Left forelimb (tissue), 1 donor: ENCODE results near the gene STK10.
A peak's percentile ranks its signal among the peaks of the same experiment; 100 is the strongest.

Experiments used
- DNase-seq: peaks from one replicate; pipeline ENCODE4 v3.0.0-alpha.2; 2018; ENCODE audit warnings: low spot score

STK10 gene

DNA sequence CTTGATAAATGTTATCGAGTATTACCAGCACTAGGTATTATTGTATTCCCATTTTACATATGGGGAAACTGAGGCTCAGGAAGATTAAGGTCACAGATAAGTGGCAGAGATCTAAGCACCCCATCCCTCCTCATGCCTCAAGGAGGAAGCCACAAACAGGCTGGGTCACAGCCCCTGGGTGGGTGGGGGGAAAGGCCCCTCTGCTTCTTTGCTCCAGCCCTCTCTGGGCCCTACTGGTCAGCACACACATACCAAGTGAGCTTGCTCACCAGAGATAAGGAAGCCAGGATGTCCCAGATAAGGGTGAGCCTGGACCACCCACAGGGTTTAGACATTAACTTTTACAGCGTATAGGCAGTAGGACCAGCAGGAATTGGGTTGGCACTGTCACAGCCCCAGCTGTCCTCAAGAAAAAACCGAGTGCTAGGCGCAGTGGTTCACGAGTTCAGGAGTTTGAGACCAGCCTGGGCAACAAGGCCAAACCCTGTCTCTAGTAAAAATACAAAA, 45.3 kb downstream of the STK10 start:
- no peak for DNase-seq

DNA sequence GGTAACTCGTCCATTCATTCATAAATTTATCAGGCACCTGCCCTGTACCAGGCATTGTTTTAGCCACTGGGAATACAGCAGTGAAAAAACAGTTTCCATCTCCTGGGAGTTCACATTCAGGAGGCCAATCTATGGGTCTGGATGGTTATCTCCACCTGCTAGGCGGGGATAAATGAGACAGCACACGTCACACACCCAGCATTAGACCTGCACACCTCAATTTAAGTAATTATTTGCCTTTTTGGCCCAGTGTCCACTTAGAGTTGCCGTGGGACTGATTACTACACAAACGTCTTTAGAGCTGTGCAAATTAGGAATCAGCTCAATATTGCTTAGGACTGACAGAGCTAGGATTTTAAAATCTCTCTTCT, 46.1 kb downstream of the STK10 start:
- no peak for DNase-seq

DNA sequence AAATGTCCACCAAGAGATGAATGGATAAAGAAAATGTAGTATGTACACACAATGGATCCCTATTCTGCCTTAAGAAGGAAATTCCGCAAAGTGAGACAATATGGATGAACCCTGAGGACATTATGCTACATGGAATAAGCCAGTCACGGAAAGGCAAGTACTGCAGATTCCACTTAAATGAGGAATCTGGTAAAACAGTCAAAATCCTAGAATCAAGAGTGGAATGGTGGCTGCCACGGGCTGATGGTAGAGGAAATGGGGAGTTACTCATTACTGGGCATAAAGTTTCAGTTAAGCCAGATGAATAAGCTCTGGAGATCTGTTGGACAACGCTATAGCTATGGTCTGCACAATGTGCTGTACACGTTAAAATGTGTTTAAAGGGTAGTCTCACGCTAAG, 47.2 kb downstream of the STK10 start:
- no peak for DNase-seq

DNA sequence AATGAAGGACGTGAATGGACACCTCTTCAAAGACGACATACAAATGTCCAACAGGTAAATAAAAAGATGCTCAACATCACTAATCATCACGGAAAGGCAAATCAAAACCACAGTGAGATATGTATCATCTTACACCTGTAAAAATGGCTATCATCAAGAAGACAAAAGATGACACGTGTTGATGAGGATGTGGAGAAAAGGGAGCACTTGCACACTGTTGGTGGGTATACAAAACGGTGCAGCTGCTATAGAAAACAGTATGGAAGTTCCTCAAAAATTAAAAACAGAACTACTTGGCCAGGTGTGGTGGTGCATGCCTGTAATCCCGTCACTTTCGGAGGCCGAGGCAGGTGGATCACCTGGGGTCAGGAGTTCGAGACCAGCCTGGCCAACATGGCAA, 47.9 kb downstream of the STK10 start:
- no peak for DNase-seq

DNA sequence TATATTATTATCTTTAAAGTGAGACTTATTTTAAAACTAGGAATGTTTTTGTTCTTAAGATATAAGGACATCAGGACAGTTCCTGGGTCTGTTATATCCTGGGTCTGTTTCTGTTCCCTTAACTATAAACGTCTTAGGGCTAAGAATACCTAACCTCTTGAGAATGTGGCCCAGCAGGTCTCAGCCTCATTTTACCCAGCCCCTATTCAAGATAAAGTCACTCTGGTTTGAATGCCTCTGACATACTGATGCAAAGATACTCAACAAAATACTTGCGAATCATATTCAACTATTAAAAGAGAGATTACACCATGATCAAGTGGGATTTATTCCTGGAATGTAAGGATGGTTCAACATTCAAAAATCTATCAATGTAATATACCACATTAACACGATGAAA, 51.0 kb downstream of the STK10 start:
- no peak for DNase-seq

DNA sequence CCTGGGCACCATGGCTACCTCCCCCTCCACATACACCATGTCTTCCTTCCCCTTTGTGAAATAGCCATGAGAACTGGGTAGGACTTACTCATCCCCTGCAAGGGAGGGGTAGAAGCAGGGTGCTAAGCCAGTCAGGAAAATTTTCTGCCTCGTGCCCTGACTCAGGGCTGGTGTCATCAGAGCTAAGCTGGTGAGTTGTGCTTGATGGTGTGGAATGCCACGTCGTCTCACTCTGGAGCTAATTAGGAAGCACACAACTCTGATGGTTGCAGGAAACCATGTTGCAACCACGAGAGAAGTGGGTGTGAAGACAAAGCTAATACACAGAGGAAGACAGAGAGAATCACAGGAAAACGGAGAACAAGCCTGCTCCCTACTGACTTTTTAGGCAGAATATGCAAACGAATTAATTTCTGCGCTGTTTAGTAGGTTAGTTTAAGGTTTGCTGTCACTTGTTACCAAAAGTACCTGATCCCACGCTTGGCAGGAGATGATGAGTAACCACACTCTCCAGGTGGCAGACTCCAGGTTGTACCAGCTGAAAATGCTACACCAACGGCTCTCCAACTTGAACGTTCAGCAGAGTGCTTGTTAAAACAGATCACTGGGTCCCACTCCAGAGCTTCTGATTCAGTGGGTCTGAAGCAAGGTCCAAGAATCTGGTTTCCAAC, 54.5 kb downstream of the STK10 start:
- no peak for DNase-seq

DNA sequence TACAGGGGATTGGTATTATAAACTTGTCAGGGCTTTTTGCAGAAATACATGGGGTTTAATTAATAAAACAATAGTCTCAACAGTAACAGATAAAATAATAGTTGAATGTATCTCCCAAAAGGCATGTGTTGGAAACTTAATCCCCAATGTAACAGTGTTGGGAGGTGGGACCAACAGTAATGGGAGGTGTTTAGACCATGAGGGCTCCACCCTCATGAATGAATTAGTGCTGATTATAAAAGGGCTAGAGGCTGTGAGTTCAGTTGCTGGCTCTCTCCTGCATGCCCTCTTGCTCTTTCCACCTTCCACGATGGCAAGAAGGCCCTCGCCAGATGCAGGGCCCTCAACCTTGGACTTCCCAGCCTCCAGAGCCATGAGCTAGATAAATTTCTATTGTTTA, 56.3 kb downstream of the STK10 start:
- DNase-seq = no peak

DNA sequence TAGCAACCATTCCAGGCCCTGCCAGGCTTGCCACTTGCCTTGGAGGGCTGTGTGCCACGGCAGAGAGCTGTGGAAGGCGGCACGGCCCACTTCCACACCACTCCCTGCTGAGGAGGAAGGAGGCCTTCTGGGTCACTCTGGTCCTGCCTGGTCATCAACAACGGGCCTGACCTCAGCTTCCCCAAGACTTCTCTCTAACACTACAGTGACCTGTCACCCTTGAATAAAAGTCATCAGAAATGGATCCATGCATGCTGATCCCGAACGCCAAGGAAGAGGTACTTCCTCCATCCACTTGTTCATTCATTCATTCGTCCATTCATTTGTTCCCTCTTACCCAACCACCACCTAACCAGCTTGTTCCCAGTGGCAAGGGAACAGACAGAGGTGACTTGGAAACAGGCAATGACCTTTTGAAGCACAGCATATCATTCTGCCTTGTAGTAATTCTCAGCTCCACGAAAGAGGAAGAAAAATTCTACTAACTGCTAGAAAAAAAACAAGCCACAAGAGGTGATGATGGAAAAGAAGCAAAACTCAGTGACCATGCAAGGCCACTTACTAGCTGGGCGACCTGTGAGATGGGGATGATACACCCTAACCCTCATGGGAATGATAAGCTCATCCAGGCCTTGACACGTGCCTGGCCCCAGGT, 58.6 kb downstream of the STK10 start:
- no peak for DNase-seq

DNA sequence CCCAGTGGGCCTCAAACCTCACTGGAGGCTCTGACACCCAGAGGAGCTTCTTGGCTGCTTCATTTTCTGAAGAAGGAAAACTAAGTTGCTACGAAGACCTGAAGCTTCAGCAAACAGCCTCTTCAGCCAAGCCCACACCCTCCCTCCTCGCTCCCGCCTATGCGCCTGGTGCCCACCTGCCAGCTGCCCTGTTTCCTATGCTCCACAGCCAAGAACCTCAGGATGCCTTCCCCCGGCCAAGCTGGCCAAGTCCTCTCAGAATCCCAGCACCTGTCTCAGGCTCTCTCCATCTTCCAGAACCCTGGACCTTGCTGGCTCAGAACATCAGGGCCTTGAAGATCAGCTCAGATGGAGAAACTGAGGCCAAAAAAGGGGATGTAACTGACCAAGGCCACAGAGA, 60.4 kb downstream of the STK10 start:
- no peak for DNase-seq

DNA sequence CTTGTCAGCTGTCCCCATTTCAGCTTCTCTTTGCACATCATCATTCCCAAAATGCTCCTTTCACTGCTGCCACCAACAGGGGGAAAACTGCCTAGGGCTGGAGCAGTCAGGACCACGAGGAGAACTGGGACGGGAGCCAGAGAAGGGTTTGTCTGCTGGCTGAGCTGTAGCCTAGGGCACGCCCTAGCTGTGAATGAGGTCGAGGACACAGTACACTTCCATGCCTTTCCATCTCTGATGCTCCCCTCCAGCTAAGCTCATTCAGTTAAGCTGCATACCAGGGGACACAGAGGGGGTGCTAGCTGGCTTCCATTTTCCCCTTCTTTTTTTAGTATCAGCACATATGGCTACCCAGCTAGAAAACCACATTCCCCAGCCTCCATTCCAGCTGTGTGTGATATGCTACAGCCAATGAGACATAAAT, 64.7 kb downstream of the STK10 start:
- DNase-seq = peak; percentile 83

DNA sequence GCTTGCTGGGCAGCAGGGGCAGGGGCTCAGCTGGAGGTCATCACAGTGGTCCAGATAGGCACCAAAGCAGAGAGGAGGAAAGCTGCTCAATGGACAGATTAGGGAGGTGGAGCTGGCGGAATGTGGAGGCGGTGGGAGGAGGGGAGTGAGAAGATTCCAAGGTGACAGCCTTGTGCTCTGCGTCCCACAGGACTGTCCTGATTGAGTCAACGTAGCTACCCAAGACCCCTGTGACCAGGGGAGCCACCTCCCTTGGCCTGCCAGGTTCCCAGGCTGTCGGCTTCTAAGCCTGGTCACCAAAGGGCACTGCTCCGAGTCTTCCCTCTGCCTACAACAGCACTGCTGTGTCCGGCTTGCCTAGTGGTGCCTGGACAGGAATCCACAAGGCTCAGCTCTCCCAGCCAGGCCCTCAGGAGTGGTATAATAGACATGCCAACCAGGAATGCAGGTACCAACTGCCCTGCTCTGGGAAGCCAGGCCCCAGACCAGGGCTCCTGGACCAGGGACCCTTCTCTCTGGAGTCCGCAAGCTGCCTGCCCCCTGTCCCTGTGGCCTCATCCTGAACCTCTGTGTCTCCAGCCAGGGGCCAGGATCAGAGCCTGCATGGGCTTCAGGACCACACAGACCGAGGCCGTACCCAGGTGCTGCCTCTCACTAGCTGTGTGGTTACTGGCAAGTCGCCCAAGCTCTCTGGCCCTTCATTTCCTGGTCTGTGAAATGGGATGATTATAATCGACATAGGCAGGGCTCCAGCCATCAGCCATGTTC, 67.9 kb downstream of the STK10 start:
- no peak for DNase-seq

DNA sequence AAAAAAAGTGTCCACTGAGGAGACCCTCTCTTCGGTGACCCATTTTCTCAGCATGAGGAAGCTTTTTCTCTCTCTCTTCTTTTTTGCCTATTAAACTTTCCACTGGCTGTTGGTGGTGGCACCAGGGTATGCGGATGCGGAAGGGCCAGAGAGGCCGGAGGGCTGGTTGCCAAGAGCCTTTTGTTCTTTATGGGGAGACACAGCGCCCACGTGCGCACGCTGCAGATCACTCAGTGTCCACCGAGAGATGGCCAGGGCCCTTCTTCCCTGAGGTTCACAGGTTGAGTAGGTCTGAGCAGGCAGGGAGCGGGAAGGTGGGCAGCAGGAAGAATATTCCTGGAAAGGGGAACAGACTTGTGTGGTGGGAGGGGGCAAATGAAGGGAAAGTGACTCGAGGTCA, 69.1 kb downstream of the STK10 start:
- no peak for DNase-seq

DNA sequence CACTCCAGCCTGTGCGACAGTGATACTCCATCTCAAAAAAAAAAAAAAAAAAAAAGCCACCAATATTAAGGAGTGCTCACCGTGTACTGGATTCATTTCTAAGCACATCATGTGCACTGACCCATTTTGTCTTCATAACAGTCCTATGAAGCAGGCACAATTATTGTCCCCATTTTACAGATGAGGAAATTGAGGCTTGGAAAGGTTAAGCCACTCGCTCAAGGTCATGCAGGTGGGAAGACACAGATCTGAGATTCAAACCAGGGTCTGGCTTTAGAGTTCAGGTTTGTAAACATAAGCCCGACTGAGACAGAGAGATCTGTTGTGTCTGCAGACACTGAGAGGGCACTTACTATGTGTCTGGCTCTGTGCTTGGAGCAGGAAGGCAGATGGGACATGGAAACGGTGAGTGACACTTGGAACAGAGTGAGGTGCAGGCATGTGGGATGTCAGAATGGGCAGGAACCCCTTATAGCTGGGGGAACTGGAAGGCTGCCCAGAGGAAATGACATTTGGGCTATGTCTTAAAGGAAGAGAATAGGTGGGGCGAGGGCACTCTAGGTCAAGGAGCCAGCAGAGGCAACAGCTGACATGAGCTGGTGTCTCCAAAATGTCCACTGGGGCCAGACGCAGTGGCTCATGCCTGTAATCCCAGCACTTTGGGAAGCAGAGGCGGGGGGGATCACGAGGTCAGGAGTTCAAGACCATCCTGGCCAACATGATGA, 69.9 kb downstream of the STK10 start:
- DNase-seq = no peak

DNA sequence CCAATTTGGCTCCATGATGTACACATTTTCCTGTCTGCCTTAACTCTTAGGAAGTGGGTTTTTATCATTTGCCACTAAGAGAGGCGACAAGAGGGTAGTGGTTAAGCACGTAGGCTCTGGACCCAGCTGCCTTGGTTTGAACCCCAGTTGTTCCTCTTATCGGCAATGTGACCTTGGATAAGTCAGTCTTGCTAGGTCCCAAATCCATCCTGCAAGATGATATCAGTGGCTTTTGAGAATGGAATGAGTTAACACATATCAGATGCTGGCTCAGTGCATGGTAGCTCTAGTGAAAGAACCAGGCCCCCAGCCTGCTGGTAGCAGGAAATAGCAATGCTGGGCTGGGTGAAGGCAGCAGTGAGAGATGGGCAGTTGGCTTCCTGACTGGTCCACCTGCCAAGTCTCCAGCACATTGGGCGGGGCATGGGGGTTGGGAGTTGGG, 72.5 kb downstream of the STK10 start:
- no peak for DNase-seq

DNA sequence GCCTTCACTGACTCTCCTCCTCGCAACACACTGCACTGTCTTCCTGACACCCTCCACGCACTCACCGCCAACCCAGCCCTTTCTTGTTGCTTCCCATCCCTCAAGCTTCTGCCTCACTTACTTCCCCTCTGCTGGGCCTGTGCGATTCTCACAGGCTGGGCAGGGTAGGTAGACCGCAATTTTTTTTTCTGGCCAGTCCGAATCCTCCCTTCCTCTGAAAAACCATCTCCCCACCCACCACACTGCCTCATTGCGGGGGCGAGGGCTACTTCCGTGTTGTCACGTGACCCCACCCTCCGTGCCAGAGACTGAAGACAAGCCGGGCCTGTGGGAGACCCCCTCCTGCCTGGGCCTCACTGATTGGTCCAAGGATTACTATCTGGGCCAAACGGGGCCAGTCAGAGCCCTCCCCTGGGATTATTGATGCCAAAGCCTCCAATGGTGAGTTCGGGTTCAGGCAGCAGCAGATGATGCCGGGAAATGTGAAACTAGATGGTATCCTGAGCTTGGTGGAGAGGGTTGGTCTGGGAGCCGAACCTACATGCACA, 73.1 kb downstream of the STK10 start:
- no peak for DNase-seq

DNA sequence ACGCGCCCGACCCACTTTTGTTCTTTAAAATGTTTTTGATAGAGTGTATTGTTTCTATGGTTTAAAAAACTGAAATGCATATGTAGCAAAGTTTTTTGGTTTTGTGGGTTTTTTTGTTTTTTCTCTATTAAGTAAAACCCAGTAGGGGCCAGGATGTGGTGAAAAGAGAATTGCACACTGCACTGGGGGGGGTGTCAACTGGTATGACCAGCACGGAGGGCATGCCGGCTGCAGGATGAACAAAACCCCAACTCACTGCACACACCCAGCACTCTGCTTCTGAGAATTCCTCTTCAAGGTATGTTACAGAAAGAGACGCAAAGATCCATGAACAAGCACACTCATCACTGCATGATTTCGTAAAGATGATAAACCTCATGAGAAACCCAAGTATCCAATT, 75.0 kb downstream of the STK10 start:
- no peak for DNase-seq

DNA sequence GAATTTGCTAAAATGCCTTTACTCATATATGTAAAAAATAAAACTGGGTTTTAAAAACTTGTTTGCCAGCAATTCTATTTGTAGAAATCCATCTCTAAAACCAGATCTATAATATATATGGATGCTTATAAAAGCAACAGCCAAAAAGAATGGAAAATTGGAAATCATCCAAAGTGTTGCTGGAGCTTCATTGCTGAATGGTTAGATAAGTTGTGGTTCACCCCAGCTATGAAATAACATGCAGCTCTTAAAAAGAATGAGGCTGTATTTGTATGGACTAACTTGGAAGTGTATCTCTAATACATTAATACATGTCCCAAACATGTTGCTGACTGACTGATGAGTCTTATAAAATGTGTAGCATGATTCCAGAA, 76.2 kb downstream of the STK10 start:
- no peak for DNase-seq

DNA sequence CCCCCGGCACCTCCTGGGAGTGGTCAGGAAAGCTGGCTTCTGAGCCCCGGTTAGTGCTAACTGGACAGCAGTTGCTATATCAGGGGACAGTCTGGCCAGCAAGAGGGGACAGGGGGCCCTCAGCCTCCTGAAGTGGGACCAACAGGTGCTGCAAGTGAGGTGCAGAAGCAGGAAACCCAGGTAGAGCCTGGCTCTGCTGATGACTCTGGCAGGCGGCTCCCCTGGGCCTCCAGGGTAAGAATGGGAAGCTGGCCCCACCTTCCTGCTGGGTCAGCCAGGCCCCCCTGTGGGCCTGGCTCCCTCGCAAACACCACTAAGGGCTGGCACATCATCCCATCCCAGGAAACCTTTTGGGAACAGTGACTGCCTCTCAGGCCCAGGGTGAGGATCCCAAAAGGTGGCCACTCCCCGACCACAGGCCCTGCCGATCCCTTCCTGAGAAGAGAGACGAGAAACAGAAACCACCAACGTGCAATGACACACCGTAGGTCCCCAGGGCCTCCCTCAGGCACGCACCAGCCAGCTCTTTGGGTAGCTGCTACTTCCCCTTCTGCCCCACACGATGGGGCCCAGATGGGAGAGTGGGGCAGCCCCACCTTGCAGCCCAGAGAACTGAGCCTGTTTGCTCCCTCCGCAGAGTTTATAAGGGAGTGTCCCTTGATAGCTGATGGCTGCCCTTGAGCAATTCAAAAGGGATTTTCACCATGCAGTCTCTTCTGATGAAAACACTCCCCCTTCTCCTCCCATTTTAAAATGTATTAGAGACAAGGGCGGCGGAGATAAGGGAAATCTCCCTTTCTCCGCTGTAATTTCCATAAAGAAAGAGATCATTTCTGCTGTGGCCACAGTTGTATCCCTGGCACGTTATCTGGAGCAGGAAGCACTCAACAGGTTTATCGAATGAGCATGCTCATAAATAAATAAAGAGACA, 76.8 kb downstream of the STK10 start:
- no peak for DNase-seq

DNA sequence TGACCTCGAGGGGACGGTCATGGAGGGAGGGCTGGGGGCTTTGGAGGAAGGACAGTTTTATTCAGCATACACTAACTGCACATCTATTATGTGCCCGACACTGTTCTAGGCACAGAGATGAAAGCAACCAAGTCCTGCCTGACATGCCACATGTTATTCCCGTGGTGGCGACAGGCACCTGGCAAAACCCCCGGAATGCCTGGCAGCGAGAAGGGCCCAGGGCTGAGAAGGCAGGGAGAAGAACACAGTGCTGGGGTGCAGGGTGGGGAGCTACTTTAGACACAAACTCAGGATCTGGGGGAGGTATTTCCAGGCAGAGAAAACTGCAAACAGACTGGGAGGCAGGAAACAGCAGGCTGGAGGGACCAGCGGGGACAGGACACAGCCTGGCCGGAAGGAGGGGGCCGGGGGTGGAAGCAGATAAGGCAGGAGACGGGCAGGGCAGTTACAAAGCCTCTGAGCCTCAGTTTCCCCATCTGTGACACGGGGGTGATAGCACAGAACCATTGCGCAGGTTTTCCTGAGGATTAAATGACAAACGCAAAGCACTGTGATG, 77.7 kb downstream of the STK10 start:
- no peak for DNase-seq

DNA sequence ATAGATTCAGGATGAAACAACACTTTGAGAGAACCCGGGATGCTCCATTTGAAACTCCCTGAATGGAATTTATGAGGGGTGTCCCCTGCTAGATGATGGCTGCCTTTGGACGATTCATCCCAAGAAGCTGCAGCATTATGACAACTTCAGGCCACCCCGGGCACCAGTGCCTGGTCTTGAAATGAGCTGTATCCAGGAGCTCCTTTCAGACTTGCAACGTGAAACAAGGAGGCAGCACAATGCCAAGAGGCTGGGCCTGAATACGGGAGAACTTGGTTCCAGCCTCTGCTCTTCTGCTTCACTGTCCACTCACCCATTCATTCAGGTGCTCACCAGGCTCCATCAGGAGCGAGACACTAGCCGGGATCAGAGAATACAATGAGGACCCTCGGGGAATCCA, 78.3 kb downstream of the STK10 start:
- DNase-seq = no peak

DNA sequence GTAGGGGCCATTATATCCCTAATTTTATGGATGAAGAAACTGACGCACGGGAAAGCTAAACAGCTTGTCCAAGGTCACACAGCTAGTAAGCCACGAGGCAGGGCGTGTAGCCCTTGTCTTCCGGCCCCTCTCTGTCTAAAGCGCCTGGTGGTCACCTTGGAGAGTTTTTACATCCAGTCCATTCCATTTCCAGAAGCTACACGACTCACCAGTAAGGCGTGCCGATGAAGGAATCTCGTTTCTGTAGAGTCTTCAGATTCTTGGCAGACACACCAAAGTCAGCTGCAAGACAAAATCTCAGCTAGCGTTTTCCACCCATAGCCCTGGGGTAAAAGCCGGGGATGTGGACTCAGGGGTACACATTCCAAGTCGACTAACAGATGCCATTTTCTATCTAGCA, 80.5 kb downstream of the STK10 start:
- no peak for DNase-seq
